HEK293 (cell line): Measurements from ENCODE around the gene P2RX1.

Source experiments
- YY1 ChIP-seq: fragments of 450-650 bp; formaldehyde crosslinking; IDR thresholded peaks from 2 replicates; pipeline ENCODE4 v1.5.1; 2018; ENCODE audit warnings: missing biosample characterization, missing genetic modification characterization
- TF ChIP-seq, protein P1 (sequence below): fragments of 450-650 bp; formaldehyde crosslinking; IDR thresholded peaks from 2 replicates; pipeline ENCODE4 v1.5.1; 2016; ENCODE audit warnings: missing biosample characterization, missing genetic modification characterization

- TF ChIP-seq, protein P1, sequence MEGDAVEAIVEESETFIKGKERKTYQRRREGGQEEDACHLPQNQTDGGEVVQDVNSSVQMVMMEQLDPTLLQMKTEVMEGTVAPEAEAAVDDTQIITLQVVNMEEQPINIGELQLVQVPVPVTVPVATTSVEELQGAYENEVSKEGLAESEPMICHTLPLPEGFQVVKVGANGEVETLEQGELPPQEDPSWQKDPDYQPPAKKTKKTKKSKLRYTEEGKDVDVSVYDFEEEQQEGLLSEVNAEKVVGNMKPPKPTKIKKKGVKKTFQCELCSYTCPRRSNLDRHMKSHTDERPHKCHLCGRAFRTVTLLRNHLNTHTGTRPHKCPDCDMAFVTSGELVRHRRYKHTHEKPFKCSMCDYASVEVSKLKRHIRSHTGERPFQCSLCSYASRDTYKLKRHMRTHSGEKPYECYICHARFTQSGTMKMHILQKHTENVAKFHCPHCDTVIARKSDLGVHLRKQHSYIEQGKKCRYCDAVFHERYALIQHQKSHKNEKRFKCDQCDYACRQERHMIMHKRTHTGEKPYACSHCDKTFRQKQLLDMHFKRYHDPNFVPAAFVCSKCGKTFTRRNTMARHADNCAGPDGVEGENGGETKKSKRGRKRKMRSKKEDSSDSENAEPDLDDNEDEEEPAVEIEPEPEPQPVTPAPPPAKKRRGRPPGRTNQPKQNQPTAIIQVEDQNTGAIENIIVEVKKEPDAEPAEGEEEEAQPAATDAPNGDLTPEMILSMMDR, result no peak
- TF ChIP-seq YY1, result no peak
These were observed 37.1 kb downstream of the P2RX1 start for GRCh38 chr17:3879186-3879585.
